GM12892 (cell line): ENCODE measurements around the gene BCKDHB. TPM values are rescaled to one million over a fixed set of nuclear protein-coding genes. Genes with fewer than 3 reads are reported as not detected.
"Not testable (repeated sequence)": the region's sequence is repeated elsewhere in the genome, so short reads cannot be mapped to it uniquely, and the experiment has no call there.

Experiments
- DNase-seq: peaks from one replicate; pipeline ENCODE4 v3.0.0; 2011; ENCODE audit not compliant: insufficient read length
- FAIRE-seq: peaks from 2 replicates; lab custom pipeline; 2011; peaks lifted over from hg19 to GRCh38; lab: Jason Lieb, UNC
- POLR2A ChIP-seq: IDR thresholded peaks from 2 replicates; pipeline ENCODE4 v1.6.1; 2011; ENCODE audit warnings: low read depth, low read length, control low read depth
- POLR2AphosphoS5 ChIP-seq: IDR thresholded peaks from 2 replicates; pipeline ENCODE4 v1.6.1; 2011; ENCODE audit warnings: low read depth, low read length, control low read depth
- TAF1 ChIP-seq: IDR thresholded peaks from 2 replicates; pipeline ENCODE4 v1.6.1; 2011; ENCODE audit warnings: low read depth, mild to moderate bottlenecking, control low read depth, low read length, borderline replicate concordance
- polyA plus RNA-seq: library from polyadenylated mRNA; unstranded; fragments of >200 nt; gene quantifications from one replicate; pipeline ENCODE4 v1.2.1, GENCODE V29; 2012; ENCODE audit warnings: missing spikeins, inconsistent platforms; ENCODE audit not compliant: missing spikeins

BCKDHB gene
- 27.7 TPM for polyA plus RNA-seq

DNA sequence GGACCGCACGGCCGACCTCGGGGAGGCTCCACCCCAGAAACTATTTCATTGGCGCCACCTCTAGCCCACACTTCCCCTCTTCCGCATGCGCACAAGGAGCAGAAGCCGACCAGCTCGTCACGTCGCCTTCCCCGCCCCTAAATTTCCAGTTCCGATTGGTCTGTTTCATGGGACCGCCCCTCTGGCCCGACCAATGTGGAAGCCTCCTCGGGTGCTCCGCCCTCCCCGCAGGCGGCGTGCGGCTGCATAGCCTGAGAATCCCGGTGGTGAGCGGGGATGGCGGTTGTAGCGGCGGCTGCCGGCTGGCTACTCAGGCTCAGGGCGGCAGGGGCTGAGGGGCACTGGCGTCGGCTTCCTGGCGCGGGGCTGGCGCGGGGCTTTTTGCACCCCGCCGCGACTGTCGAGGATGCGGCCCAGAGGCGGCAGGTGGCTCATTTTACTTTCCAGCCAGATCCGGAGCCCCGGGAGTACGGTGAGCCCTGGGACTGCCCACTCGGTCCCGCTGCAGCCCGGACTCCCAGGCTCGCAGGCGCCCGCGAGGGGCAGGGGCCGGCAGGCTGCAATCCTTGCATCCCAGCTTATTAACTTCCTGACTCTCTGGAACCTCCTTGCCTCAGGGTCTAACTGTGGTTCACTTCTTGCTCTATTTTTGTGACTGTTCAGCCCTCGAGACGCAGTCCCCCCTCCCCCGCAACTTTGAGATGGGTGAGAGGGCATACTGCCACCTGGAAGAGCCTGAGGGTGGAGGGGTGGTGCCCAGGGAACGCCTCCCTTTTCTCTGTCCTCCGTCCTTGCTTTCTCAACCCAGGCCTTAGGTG lies at the start of gene BCKDHB:
TSS of gene BCKDHB (plus strand) at position 254 of the 818 bp plus-strand sequence. CDS start at position 277, 23 bp downstream.
- TF ChIP-seq POLR2AphosphoS5 (peak; percentile 85), TAF1 (peak; percentile 82; the same call in 1 of the 2 replicates), POLR2A (peak; percentile 90; the same call in 1 of the 2 replicates)

DNA sequence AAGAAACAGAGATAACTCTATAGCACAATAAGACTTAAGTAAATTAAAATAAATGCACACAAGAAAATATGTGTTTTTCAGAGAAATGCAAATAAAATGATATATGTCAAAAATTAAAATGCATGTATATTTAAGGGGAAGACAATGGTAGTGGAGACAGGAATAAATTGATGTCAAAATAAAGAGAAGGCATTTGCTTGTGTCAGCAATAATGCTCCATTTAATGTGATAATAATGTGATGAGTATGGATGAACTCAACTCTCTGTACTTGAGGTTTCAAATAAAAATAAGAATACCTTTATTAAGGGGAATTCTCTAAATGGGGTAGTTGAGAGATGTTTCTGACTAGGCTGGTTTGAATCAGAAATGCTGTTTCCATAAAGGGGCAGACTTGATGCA lies 45.7 kb upstream of the BCKDHB start:
- TF ChIP-seq TAF1 (no peak), POLR2AphosphoS5 (no peak), POLR2A (no peak)
- DNase-seq (no peak), FAIRE-seq (no peak)

More for the DNA sequence above, at the start of gene BCKDHB:
- DNase-seq (peak; percentile 87), FAIRE-seq (peak; percentile 98)

DNA sequence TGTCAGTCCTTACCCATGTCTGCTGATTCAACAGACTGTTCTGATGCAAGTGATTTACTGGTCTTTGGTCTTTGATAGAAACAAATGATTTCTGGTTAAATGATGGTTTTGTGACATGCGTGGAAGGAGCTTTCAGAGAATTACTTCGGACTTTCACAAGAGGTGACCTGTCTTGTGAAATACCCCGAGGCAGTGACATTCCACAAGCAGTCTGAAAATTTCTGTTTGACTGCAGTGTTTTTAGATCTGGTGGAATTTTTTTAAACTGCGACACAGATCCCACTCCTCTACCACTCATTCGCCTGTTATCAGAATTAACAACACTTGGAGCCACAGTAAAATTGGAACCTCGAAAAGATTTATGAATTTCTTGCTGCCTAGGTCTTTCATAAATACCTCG lies 38.3 kb upstream of the BCKDHB start:
- peak; percentile 42 for FAIRE-seq
- DNase-seq = not testable (repeated sequence)

DNA sequence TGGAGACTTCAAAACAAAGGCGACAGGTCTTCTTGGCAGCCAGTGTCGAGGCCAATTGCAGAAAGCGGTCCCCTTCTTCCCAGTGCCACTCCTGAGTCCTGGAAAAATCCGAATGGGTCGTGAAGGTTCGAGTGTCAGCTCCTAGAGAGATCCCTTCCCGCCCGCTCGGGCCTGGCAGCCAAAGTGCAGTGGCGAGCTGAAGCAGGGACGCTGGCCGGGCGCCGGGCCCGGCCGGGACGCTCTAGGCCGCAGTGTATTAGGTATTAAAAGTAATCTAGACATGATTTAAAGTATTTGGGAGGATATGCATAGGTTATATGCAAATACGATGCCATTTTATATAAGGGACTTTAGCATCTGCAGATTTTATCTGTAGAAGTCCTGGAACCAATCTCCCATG lies 36.0 kb upstream of the BCKDHB start:
- not testable (repeated sequence) for DNase-seq, FAIRE-seq

DNA sequence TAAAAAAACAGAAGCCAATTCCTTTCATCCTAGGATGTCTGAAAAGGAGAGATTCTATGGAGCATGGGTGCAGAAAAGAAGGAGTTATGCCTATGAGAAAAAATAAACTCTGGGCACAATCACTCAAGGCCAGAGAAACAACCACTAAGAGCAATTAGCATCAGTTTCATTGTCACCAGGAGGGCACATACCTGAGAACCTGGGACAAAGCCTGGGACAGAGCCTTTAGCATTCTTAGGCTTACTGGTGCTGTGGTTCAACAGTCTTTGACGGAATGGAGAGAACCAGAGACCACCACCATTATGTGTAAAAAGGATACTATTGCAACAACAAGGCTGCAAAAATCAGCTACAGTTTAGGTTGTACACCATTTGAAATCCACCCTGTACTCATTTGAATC lies 29.4 kb upstream of the BCKDHB start:
- DNase-seq (no peak), FAIRE-seq (no peak)
- TF ChIP-seq POLR2AphosphoS5 = no peak
- no peak for TF ChIP-seq TAF1
- TF ChIP-seq POLR2A = no peak

DNA sequence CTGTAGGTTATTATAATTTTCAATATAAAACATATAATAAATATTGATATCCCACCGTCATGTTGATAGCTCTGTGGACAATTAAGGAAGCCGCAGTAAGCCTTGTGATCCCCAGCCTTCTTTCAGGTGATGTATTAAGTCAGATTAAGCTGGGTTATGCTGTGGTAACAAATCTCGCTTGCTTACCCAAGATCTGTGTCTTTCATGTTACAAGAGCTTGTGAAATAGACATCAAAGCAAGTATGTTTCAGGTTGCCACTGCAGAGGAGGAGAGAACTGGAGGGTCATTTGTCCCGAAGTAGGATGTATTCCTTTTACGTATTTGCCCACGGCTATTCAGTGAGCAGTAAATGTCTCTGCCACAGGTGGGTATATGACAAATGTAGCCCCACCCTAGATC lies 17.8 kb upstream of the BCKDHB start:
- TF ChIP-seq POLR2A (no peak), POLR2AphosphoS5 (no peak), TAF1 (no peak)
- FAIRE-seq (no peak), DNase-seq (no peak)

DNA sequence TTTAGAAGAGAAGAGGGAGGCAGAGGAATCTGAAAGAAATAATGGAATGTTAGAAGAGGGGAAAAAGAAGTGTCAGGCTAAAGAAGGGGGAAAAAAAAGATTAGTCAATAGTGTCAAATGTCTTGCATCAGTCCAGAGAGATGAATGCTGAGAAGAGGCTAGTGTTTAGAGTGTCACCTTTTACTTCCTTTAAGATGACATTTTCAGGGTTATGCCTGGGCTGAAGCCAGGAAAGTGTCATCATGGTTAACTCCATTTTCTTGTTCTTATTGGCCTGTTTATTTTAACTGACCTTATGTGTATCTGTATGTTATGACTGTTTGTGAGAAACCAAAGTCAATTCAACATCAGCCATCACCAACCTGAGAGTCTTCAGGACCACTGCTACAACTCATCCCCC lies 15.0 kb upstream of the BCKDHB start:
- DNase-seq (no peak), FAIRE-seq (no peak)
- TF ChIP-seq POLR2A (no peak), POLR2AphosphoS5 (no peak), TAF1 (no peak)

DNA sequence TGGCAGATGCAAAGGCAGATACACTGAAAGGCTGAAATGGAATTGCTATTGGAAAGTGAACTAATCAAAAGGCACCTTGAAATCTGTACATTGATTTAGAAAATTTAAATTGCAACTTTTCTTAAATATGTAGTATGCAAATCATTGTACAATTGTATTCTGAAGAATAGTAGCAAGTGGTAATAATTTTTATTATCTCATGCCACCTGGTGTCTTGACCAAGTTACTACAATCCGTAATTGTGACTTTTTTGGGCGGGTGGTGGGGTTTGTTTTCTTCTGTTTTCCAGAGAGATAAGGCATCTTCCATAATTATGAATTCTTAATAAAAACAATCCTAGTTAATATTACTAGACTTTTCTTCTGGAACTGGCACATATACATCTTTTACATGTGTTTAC lies 12.5 kb upstream of the BCKDHB start:
- DNase-seq (no peak), FAIRE-seq (no peak)
- TF ChIP-seq POLR2A (no peak), TAF1 (no peak), POLR2AphosphoS5 (no peak)

DNA sequence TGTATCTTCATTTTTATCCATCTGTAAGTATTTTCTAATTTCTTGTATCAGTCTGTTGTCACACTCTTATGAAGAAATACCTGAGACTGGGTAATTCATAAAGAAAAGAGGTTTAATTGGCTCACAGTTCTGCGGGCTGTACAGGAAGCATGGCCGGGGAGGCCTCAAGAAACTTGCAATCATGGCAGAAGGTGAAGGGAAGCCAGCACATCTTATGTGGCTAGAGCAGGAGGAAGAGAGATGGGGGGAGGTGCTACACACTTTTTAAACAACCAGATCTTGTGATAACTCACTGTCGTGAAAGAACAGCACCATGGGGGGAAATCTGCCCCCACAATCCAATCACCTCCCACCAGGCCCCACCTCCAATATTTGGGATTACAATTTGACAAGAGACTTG lies 10.9 kb upstream of the BCKDHB start:
- DNase-seq = no peak
- no peak for FAIRE-seq
- TF ChIP-seq TAF1 = no peak
- TF ChIP-seq POLR2A = no peak
- TF ChIP-seq POLR2AphosphoS5 = no peak

DNA sequence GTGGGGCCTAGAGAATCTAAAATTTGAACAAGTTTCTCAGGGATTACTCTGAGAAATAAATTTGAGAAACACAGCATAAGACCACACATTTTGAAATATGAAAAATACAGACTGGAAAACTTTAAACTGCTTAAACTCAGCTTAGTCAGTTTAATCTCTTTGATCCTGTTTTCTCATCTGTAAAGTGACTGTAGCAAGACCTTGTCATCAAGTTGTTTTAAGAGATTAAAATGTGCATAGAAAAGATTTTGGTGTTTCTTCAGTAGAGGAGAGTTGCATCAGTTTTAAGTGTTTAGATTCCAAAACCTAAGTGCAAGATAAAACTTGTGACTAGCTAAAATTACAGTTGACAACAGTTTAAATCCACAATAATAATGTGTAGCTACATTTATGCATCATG lies 8.1 kb upstream of the BCKDHB start:
- no peak for FAIRE-seq
- TF ChIP-seq POLR2AphosphoS5 (no peak), POLR2A (no peak), TAF1 (no peak)
- DNase-seq = no peak

DNA sequence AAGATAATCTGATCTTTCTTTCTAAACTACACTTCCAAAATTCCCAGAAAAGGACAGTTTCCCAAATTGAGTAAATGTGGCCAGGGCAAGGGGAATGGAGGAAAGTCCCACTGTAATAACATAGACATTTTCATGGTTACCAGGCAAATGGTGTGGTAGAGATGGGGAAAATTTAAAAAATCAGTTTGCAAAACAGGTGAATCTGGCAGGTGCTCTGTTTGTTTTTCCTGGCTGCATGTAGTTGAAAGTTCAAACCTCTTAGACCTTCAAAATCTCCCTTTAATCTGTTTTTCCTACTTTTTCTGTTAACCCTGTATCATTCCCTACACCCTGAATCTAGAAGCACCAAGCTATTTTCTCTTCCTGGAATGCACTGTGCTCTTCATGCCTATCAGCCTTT lies 2.0 kb upstream of the BCKDHB start:
- no peak for DNase-seq
- no peak for TF ChIP-seq TAF1
- TF ChIP-seq POLR2AphosphoS5 = no peak
- TF ChIP-seq POLR2A = no peak
- FAIRE-seq = no peak

DNA sequence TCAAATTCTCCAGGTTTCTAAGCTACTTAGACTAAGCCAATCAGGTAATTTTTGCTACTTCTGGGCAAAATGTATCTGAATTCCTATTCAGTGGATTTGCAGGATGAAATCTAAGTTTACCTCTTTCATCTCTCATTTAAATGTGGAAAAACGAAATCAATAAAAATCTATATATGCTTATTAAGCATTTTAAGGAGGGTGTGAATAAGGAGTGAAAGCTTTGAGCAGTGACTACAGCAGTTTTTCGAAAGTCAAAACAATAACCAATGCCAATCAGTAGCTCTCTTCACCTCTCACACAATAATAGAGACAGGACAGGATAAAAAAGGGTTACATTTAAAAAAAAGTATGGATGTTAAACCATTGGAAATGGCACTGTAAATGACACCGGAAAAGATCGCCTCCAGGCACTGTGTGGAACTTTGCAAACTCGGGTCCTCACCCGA lies 476 bp upstream of the BCKDHB start:
- no peak for TF ChIP-seq POLR2AphosphoS5
- no peak; the same call in 1 of the 2 replicates for TF ChIP-seq POLR2A
- TF ChIP-seq TAF1 = no peak
- FAIRE-seq = no peak
- no peak for DNase-seq

DNA sequence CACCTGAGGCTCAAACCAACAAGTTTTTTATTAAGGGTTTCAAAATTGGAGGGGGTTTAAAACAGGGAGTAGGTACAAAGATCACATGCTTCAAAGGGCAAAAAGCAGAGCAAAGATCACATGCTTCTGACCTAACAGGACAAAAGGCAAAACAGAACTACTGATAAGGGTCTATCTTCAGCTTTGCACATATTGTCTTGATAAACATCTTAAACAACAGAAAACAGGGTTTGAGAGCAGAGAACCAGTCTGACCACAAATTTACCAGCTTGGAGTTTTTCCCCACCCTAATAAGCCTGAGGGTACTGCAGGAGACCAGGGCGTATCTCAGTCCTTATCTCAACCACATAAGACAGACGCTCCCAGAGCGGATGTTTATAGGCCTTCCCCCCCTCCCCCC lies 16.1 kb downstream of the BCKDHB start:
- FAIRE-seq, DNase-seq: not testable (repeated sequence)
